HepG2 (cell line): ENCODE results near the gene B4GALT2. TPM values are rescaled to one million over a fixed set of nuclear protein-coding genes. Genes with fewer than 3 reads are reported as not detected.

Source experiments
- CAMTA2 ChIP-seq: sonication (generic); formaldehyde crosslinking; IDR thresholded peaks from 2 replicates; pipeline ENCODE4 v1.4.0; 2020; ENCODE audit warnings: mild to moderate bottlenecking, missing genetic modification reagents, borderline replicate concordance
- CHD4 ChIP-seq: fragments of 200-600 bp; sonication (generic); IDR thresholded peaks from 2 replicates; pipeline ENCODE4 v1.7.0; 2017; ENCODE audit warnings: mild to moderate bottlenecking, low read length, borderline replicate concordance
- DBP ChIP-seq: sonication (generic); formaldehyde crosslinking; IDR thresholded peaks from 2 replicates; pipeline ENCODE4 v1.4.0; 2020; ENCODE audit warnings: missing genetic modification reagents; ENCODE audit errors: not compliant biosample characterization
- HNF1A ChIP-seq, 2 experiments: sonication (generic) in 1 of 2; formaldehyde crosslinking in 1 of 2; IDR thresholded peaks; 2 replicates each; pipeline versions ENCODE4 v1.4.0 to v1.6.1; 2016 to 2020; ENCODE audit warnings: borderline replicate concordance in 1 of 2, low read depth in 1 of 2, mild to moderate bottlenecking in 1 of 2, missing genetic modification reagents in 1 of 2
- HNRNPK ChIP-seq: fragments of 200-400 bp; formaldehyde crosslinking; IDR thresholded peaks from 2 replicates; pipeline ENCODE4 v1.6.1; 2018; ENCODE audit warnings: low read length, low read depth, moderate library complexity, mild to moderate bottlenecking; ENCODE audit not compliant: poor library complexity, severe bottlenecking
- KDM5B ChIP-seq: sonication (generic); formaldehyde crosslinking; IDR thresholded peaks from 2 replicates; pipeline ENCODE4 v1.4.0; 2020; ENCODE audit warnings: missing genetic modification reagents, mild to moderate bottlenecking, borderline replicate concordance
- MXD1 ChIP-seq: sonication (generic); formaldehyde crosslinking; IDR thresholded peaks from 2 replicates; pipeline ENCODE4 v1.4.0; 2020; ENCODE audit warnings: mild to moderate bottlenecking, missing genetic modification reagents
- RAD21 ChIP-seq: fragments of 450-650 bp; formaldehyde crosslinking; IDR thresholded peaks from 2 replicates; pipeline ENCODE4 v1.5.0; 2020; ENCODE audit warnings: mild to moderate bottlenecking
- RFXANK ChIP-seq: IDR thresholded peaks from 2 replicates; pipeline ENCODE4 v1.6.1; 2016
- SIN3A ChIP-seq: IDR thresholded peaks from 2 replicates; pipeline ENCODE4 v1.6.1; 2011; ENCODE audit warnings: low read depth, mild to moderate bottlenecking, control low read depth, low read length, borderline replicate concordance
- SMC3 ChIP-seq: IDR thresholded peaks from 2 replicates; pipeline ENCODE4 v1.6.1; 2011; ENCODE audit warnings: low read length, improper control_type of control experiment
- TERF1 ChIP-seq: sonication (generic); formaldehyde crosslinking; IDR thresholded peaks from 2 replicates; pipeline ENCODE4 v1.8.0; 2022; ENCODE audit warnings: mild to moderate bottlenecking, missing genetic modification reagents, moderate library complexity
- TGIF2 ChIP-seq: IDR thresholded peaks from 2 replicates; pipeline ENCODE4 v1.6.1; 2016; ENCODE audit warnings: control low read depth, missing compliant biosample characterization
- ZNF460 ChIP-seq: sonication (generic); formaldehyde crosslinking; IDR thresholded peaks from 2 replicates; pipeline ENCODE4 v1.5.1; 2020; ENCODE audit warnings: missing genetic modification reagents, mild to moderate bottlenecking, borderline replicate concordance
- ZNF839 ChIP-seq: sonication (generic); formaldehyde crosslinking; IDR thresholded peaks from 2 replicates; pipeline ENCODE4 v1.4.0; 2020; ENCODE audit warnings: missing genetic modification reagents, mild to moderate bottlenecking, borderline replicate concordance
- ZSCAN22 ChIP-seq: sonication (generic); formaldehyde crosslinking; IDR thresholded peaks from 2 replicates; pipeline ENCODE4 v1.4.0; 2020; ENCODE audit warnings: mild to moderate bottlenecking, missing genetic modification reagents
- polyA plus RNA-seq, 8 experiments: library from polyadenylated mRNA; depleted of rRNA in 3 of 8; stranded (reverse) in 7 of 8; unstranded in 1 of 8; fragments of >200 nt; fragmentation: Illumina TruSeq in 4 of 8; extraction: Trizol in 4 of 8; gene quantifications; 2 replicates each; pipeline versions ENCODE4 v1.2.1 to v1.2.3, GENCODE V29; 2011 to 2016; ENCODE audit warnings: low read depth in 4 of 8, missing spikeins in 1 of 8, mixed read lengths in 1 of 8; ENCODE audit not compliant: insufficient read depth in 1 of 8
- total RNA-seq, 5 experiments: library from RNA; depleted of rRNA; stranded (reverse); fragments of >200 nt; fragmentation: Illumina TruSeq; extraction: Trizol; gene quantifications; 2 replicates each; pipeline ENCODE4 v1.2.3, GENCODE V29; 2016; ENCODE audit warnings: low read depth in 1 of 5
- TF ChIP-seq, protein P1 (sequence below): sonication (generic); formaldehyde crosslinking; conservative IDR thresholded peaks from 2 replicates; pipeline ENCODE4 v1.4.0; 2020; ENCODE audit warnings: missing genetic modification reagents
- TF ChIP-seq, protein P2 (sequence below): sonication (generic); formaldehyde crosslinking; IDR thresholded peaks from 2 replicates; pipeline ENCODE4 v1.5.1; 2020; ENCODE audit warnings: mild to moderate bottlenecking, missing genetic modification reagents, borderline replicate concordance

Gene B4GALT2
- total and polyA plus RNA-seq, 2 of the 13 experiments (the other 11 are each of a cell fraction or from before 2014, with no cell fraction given), result 41.9 to 78.0 TPM

- no peak for TF ChIP-seq ZNF839 (CRISPR knock-in tag)
- no peak for TF ChIP-seq HNRNPK
- TF ChIP-seq MXD1 (CRISPR knock-in tag), result no peak; the same call in 1 of the 2 replicates
- TF ChIP-seq, protein P1, sequence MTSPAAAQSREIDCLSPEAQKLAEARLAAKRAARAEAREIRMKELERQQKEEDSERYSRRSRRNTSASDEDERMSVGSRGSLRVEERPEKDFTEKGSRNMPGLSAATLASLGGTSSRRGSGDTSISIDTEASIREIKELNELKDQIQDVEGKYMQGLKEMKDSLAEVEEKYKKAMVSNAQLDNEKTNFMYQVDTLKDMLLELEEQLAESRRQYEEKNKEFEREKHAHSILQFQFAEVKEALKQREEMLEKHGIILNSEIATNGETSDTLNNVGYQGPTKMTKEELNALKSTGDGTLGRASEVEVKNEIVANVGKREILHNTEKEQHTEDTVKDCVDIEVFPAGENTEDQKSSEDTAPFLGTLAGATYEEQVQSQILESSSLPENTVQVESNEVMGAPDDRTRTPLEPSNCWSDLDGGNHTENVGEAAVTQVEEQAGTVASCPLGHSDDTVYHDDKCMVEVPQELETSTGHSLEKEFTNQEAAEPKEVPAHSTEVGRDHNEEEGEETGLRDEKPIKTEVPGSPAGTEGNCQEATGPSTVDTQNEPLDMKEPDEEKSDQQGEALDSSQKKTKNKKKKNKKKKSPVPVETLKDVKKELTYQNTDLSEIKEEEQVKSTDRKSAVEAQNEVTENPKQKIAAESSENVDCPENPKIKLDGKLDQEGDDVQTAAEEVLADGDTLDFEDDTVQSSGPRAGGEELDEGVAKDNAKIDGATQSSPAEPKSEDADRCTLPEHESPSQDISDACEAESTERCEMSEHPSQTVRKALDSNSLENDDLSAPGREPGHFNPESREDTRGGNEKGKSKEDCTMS (CRISPR knock-in tag), result no peak
- TF ChIP-seq TERF1 (CRISPR knock-in tag), result no peak
- no peak for TF ChIP-seq DBP (CRISPR knock-in tag)
- TF ChIP-seq SMC3, result no peak
- TF ChIP-seq ZNF460 (CRISPR knock-in tag), result no peak
- TF ChIP-seq CAMTA2 (CRISPR knock-in tag), result no peak
- TF ChIP-seq TGIF2 (CRISPR knock-in tag), result no peak
- TF ChIP-seq, protein P2, sequence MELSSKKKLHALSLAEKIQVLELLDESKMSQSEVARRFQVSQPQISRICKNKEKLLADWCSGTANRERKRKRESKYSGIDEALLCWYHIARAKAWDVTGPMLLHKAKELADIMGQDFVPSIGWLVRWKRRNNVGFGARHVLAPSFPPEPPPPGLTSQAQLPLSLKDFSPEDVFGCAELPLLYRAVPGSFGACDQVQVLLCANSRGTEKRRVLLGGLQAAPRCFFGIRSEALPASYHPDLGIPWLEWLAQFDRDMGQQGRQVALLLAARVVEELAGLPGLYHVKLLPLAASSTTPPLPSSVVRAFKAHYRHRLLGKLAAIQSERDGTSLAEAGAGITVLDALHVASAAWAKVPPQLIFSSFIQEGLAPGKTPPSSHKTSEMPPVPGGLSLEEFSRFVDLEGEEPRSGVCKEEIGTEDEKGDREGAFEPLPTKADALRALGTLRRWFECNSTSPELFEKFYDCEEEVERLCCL, result no peak
- no peak for TF ChIP-seq HNF1A (IDR thresholded peaks at IDR 0.05; ENCODE audit: low read depth)
- TF ChIP-seq HNF1A (CRISPR knock-in tag; IDR thresholded peaks at IDR 0.05; ENCODE audit: borderline replicate concordance), result peak; percentile 14; the same call in 1 of the 2 replicates
- no peak for TF ChIP-seq ZSCAN22 (CRISPR knock-in tag)
- no peak for TF ChIP-seq CHD4
- TF ChIP-seq RAD21 (CRISPR knock-in tag), result no peak
- peak; percentile 31; the same call in 1 of the 2 replicates for TF ChIP-seq SIN3A
- no peak for TF ChIP-seq KDM5B (CRISPR knock-in tag)
- TF ChIP-seq RFXANK (CRISPR knock-in tag), result no peak
Measured at GRCh38 chr1:44029911-44030604, 51.0 kb downstream of the B4GALT2 start (continued).
